Small intestine (tissue), 7 donors: ENCODE results near the gene EFEMP2. TPM values are rescaled to one million over a fixed set of nuclear protein-coding genes. Genes with fewer than 3 reads are reported as not detected.
A peak's percentile ranks its signal among the peaks of the same experiment; 100 is the strongest.

ENCODE experiments used
- DNase-seq, 2 donors: peaks; one replicate each; pipeline versions ENCODE4 v3.0.0 to v3.0.0-alpha.2; 2013
- FAIRE-seq: peaks from 2 replicates; lab custom pipeline; 2012; peaks lifted over from hg19 to GRCh38; lab: Jason Lieb, UNC
- H3K27ac ChIP-seq, 3 donors: one replicate each; pipeline ENCODE4 v1.5.1; 2013; ENCODE audit warnings: low read length in 2 of 3, mild to moderate bottlenecking in 2 of 3, control low read depth in 1 of 3, inconsistent platforms in 1 of 3, low read depth in 1 of 3, moderate library complexity in 1 of 3
- H3K27me3 ChIP-seq, 3 donors: one replicate each; pipeline ENCODE4 v1.6.1; 2013; ENCODE audit warnings: low read length in 3 of 3, inconsistent platforms in 1 of 3; ENCODE audit not compliant: control insufficient read depth in 3 of 3, insufficient read depth in 3 of 3
- H3K36me3 ChIP-seq, 3 donors: one replicate each; pipeline ENCODE4 v1.6.1; 2013; ENCODE audit warnings: low read length in 3 of 3, inconsistent platforms in 1 of 3, low read depth in 1 of 3, mild to moderate bottlenecking in 1 of 3, moderate library complexity in 1 of 3; ENCODE audit not compliant: control insufficient read depth in 3 of 3, insufficient read depth in 2 of 3
- H3K4me1 ChIP-seq, 3 donors: one replicate each; pipeline ENCODE4 v1.6.1; 2013; ENCODE audit warnings: low read length in 2 of 3, inconsistent platforms in 1 of 3, low read depth in 1 of 3, mild to moderate bottlenecking in 1 of 3, moderate library complexity in 1 of 3; ENCODE audit not compliant: control insufficient read depth in 3 of 3, insufficient read depth in 2 of 3
- H3K4me3 ChIP-seq, 3 donors: one replicate each; pipeline ENCODE4 v1.5.1; 2013; ENCODE audit warnings: low read length in 3 of 3, control low read depth in 1 of 3, inconsistent platforms in 1 of 3, low read depth in 1 of 3, mild to moderate bottlenecking in 1 of 3, moderate library complexity in 1 of 3
- H3K9me3 ChIP-seq, 2 donors: one replicate each; pipeline ENCODE4 v1.6.1; 2013; ENCODE audit warnings: low read depth in 1 of 2, low read length in 1 of 2; ENCODE audit not compliant: control insufficient read depth in 2 of 2, insufficient read depth in 1 of 2
- WGBS, 3 donors: extraction: QIAGEN DNeasy Blood & Tissue Kit; methylation state at CpG; one replicate each; pipeline ENCODE4 v1.1.7; 2013; 5-methylcytosine and 5-hydroxymethylcytosine counted together
- polyA plus RNA-seq, 4 donors: library from polyadenylated mRNA; stranded (reverse) in 3 of 4; unstranded in 1 of 4; fragments of 200-250 nt in 3 of 4; fragments of 120-200 nt in 1 of 4; gene quantifications; one replicate each; pipeline versions ENCODE4 v1.2.1 to v1.2.3, GENCODE V29; 2013
- donor health status: healthy with polysubstance abuse.
- donor health status: control.
- donor health status: control.
- donor health status: Bipolar disorder and iron deficiency.
- donor health status: healthy.

The EFEMP2 gene
- polyA plus RNA-seq, 4 donors, result 4.7 to 18.0 (median 12.1) TPM

- WGBS, 3 donors, result 74 to 84% (median 78%) methylated on average over 4 of the region's 4 CpGs
- FAIRE-seq, result no peak
Observed at GRCh38 chr11:65829459-65829858, 43.1 kb downstream of the EFEMP2 start.

GRCh38 chr11:65826984-65827735, 45.4 kb downstream of the EFEMP2 start:
- DNase-seq (peak; percentile 90 to 95), FAIRE-seq (no peak)
- no peaks in the 10 kb centered on the region for H3K27me3 ChIP-seq
- no peaks in the 10 kb centered on the region for H3K9me3 ChIP-seq
- 16 to 64% (median 38%) methylated on average over 8 of the region's 8 CpGs for WGBS, 3 donors
- H3K4me3 ChIP-seq, result peak overlapping the region in 2 of 3 donors; percentile 29 to 45
- H3K36me3 ChIP-seq, result peaks cover 0 to 14% (median 0%) of the 10 kb centered on the region in 3 donors
- peaks cover 0 to 59% (median 6%) of the 10 kb centered on the region in 3 donors for H3K4me1 ChIP-seq
- peak overlapping the region; percentile 69 to 89 (median 85) for H3K27ac ChIP-seq

More at GRCh38 chr11:65829459-65829858, 43.1 kb downstream of the EFEMP2 start:
- no peaks in the 10 kb centered on the region for H3K9me3 ChIP-seq
- H3K4me3 ChIP-seq, result no peak overlapping the region
- H3K4me1 ChIP-seq, result peaks cover 0 to 45% (median 6%) of the 10 kb centered on the region in 3 donors
- H3K27ac ChIP-seq, result no peak overlapping the region
- H3K27me3 ChIP-seq, result no peaks in the 10 kb centered on the region
- DNase-seq, result no peak
- H3K36me3 ChIP-seq, result peaks cover 0 to 10% (median 0%) of the 10 kb centered on the region in 3 donors

GRCh38 chr11:65822776-65823528, 49.6 kb downstream of the EFEMP2 start:
- DNase-seq, result peak; percentile 61 to 74
- H3K36me3 ChIP-seq, result peaks cover 0 to 22% (median 0%) of the 10 kb centered on the region in 3 donors
- 14 to 57% (median 29%) methylated on average over 15 of the region's 15 CpGs for WGBS, 3 donors
- peaks cover 3 to 79% (median 4%) of the 10 kb centered on the region in 3 donors for H3K4me1 ChIP-seq
- peak overlapping the region; percentile 73 to 92 (median 92) for H3K27ac ChIP-seq
- peak overlapping the region in 1 of 3 donors; percentile 5 for H3K4me3 ChIP-seq
- H3K27me3 ChIP-seq, result no peaks in the 10 kb centered on the region
- no peaks in the 10 kb centered on the region for H3K9me3 ChIP-seq
- no peak for FAIRE-seq

GRCh38 chr11:65821107-65821506, 51.5 kb downstream of the EFEMP2 start:
- Histone ChIP-seq H3K4me3 (no peak overlapping the region), H3K4me1 (peaks cover 3 to 76% (median 4%) of the 10 kb centered on the region in 3 donors), H3K27me3 (no peaks in the 10 kb centered on the region), H3K9me3 (no peaks in the 10 kb centered on the region), H3K36me3 (peaks cover 0 to 22% (median 0%) of the 10 kb centered on the region in 3 donors), H3K27ac (peak overlapping the region; percentile 71 to 92 (median 92))
- FAIRE-seq (no peak), DNase-seq (peak; percentile 90 to 95)
- WGBS, 3 donors, result 12 to 45% (median 30%) methylated on average over 8 of the region's 8 CpGs

GRCh38 chr11:65817835-65818680, 54.5 kb downstream of the EFEMP2 start:
- Histone ChIP-seq H3K36me3 (peaks cover 0 to 12% (median 3%) of the 10 kb centered on the region in 3 donors), H3K27ac (peak overlapping the region; percentile 76 to 86 (median 86)), H3K4me1 (peaks cover 3 to 64% (median 4%) of the 10 kb centered on the region in 3 donors), H3K9me3 (no peaks in the 10 kb centered on the region), H3K4me3 (peak overlapping the region; percentile 36 to 67 (median 66)), H3K27me3 (no peaks in the 10 kb centered on the region)
- DNase-seq, result peak; percentile 86 to 93
- 6 to 7% (median 6%) methylated on average over 70 to 74 of the region's 74 CpGs for WGBS, 3 donors
- no peak for FAIRE-seq

- WGBS, 3 donors, result 44 to 61% (median 44%) methylated on average over 5 of the region's 5 CpGs
- H3K36me3 ChIP-seq, result peaks cover 0 to 12% (median 3%) of the 10 kb centered on the region in 3 donors
- H3K9me3 ChIP-seq, result no peaks in the 10 kb centered on the region
- H3K27ac ChIP-seq, result peak overlapping the region in 2 of 3 donors; percentile 76 to 86
- H3K27me3 ChIP-seq, result no peaks in the 10 kb centered on the region
- no peak for FAIRE-seq
- peaks cover 3 to 58% (median 4%) of the 10 kb centered on the region in 3 donors for H3K4me1 ChIP-seq
- H3K4me3 ChIP-seq, result peak overlapping the region in 2 of 3 donors; percentile 36 to 66
- DNase-seq, result no peak
Observed at GRCh38 chr11:65817312-65817834, 55.2 kb downstream of the EFEMP2 start.

GRCh38 chr11:65816696-65817095, 55.9 kb downstream of the EFEMP2 start:
- peak overlapping the region in 1 of 3 donors; percentile 76 for H3K27ac ChIP-seq
- peaks cover 3 to 51% (median 4%) of the 10 kb centered on the region in 3 donors for H3K4me1 ChIP-seq
- no peaks in the 10 kb centered on the region for H3K9me3 ChIP-seq
- FAIRE-seq (no peak), DNase-seq (no peak)
- peaks cover 0 to 12% (median 3%) of the 10 kb centered on the region in 3 donors for H3K36me3 ChIP-seq
- H3K27me3 ChIP-seq, result no peaks in the 10 kb centered on the region
- H3K4me3 ChIP-seq, result peak overlapping the region in 2 of 3 donors; percentile 36 to 66
- 93 to 99% (median 95%) methylated on average over 3 of the region's 3 CpGs for WGBS, 3 donors
